ENCODE measurements around the gene AP1M2.

GRCh38 chr19:10550336-10550735 lies 36.8 kb downstream of the AP1M2 start:
- TF ChIP-seq, protein P1, sequence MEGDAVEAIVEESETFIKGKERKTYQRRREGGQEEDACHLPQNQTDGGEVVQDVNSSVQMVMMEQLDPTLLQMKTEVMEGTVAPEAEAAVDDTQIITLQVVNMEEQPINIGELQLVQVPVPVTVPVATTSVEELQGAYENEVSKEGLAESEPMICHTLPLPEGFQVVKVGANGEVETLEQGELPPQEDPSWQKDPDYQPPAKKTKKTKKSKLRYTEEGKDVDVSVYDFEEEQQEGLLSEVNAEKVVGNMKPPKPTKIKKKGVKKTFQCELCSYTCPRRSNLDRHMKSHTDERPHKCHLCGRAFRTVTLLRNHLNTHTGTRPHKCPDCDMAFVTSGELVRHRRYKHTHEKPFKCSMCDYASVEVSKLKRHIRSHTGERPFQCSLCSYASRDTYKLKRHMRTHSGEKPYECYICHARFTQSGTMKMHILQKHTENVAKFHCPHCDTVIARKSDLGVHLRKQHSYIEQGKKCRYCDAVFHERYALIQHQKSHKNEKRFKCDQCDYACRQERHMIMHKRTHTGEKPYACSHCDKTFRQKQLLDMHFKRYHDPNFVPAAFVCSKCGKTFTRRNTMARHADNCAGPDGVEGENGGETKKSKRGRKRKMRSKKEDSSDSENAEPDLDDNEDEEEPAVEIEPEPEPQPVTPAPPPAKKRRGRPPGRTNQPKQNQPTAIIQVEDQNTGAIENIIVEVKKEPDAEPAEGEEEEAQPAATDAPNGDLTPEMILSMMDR (IDR thresholded peaks at IDR 0.05) = no peak
- TF ChIP-seq EZH2phosphoT487 (IDR thresholded peaks at IDR 0.05) = no peak
